Body of pancreas (tissue), 4 donors: Measurements from ENCODE around the gene MRPL17.
"Not testable (repeated sequence)": the region's sequence is repeated elsewhere in the genome, so short reads cannot be mapped to it uniquely, and the experiment has no call there.

Experiments
- POLR2A ChIP-seq, 3 donors: fragments of 450-650 bp; IDR thresholded peaks; one replicate each; pipeline ENCODE4 v1.6.1; 2016; ENCODE audit warnings: antibody characterized with exemption in 3 of 3, mild to moderate bottlenecking in 2 of 3
- TF ChIP-seq, protein P1 (sequence below), 7 experiments: fragments of 450-650 bp in 4 of 7; fragments of 200-600 bp in 3 of 7; sonication (generic) in 3 of 7; IDR thresholded peaks; one replicate each; pipeline ENCODE4 v1.5.1; 2016 to 2019; ENCODE audit warnings: antibody characterized with exemption in 7 of 7

DNA sequence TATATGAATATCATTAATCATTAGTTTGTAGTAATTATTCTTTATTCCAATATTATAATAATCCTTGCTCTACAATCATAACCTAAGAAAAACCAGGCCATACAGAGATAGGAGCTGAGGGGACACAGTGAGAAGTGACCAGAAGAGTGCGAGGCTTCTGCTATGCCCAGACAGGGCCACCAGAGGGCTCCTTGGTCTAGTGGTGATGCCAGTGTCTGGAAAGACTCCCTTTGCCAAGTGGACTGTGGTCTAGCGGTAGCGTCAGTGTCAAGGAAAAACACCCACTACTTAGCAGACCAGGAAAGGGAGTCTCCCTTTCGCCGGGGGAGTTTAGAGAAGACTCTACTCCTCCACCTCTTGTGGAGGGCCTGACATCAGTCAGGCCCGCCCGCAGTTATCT is 28.4 kb upstream of the MRPL17 start:
- TF ChIP-seq, protein P1, sequence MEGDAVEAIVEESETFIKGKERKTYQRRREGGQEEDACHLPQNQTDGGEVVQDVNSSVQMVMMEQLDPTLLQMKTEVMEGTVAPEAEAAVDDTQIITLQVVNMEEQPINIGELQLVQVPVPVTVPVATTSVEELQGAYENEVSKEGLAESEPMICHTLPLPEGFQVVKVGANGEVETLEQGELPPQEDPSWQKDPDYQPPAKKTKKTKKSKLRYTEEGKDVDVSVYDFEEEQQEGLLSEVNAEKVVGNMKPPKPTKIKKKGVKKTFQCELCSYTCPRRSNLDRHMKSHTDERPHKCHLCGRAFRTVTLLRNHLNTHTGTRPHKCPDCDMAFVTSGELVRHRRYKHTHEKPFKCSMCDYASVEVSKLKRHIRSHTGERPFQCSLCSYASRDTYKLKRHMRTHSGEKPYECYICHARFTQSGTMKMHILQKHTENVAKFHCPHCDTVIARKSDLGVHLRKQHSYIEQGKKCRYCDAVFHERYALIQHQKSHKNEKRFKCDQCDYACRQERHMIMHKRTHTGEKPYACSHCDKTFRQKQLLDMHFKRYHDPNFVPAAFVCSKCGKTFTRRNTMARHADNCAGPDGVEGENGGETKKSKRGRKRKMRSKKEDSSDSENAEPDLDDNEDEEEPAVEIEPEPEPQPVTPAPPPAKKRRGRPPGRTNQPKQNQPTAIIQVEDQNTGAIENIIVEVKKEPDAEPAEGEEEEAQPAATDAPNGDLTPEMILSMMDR (IDR thresholded peaks at IDR 0.05): peak in 3 of 7 experiments; percentile 10 to 14 (median 10)
- TF ChIP-seq POLR2A (IDR thresholded peaks at IDR 0.05): not testable (repeated sequence)
